ENCODE data around the gene CXCL1.

GRCh38 chr4:73823760-73824159, 45.4 kb upstream of the CXCL1 start:
- TF ChIP-seq TAF1 (IDR thresholded peaks at IDR 0.05; ENCODE audit: low read depth) (no peak), EP300 (IDR thresholded peaks at IDR 0.05; ENCODE audit: borderline replicate concordance) (no peak), CREB1 (IDR thresholded peaks at IDR 0.05; ENCODE audit: low read depth) (no peak), EGR1 (IDR thresholded peaks at IDR 0.05) (no peak), MAX (IDR thresholded peaks at IDR 0.05) (no peak)
